GM12878 (cell line): ENCODE results near the gene TPK1. TPM values are rescaled to one million over a fixed set of nuclear protein-coding genes. Genes with fewer than 3 reads are reported as not detected.

Experiments used
- ATAC-seq: fragments of 200-7000 bp; cut with Tn5 transposase; 3 replicates; pipeline ENCODE4 v1.9.1; 2020; ENCODE audit warnings: mild to moderate bottlenecking, moderate library complexity
- BruUV-seq: library from RNA; stranded (reverse); fragments of 400-500 nt; replicated peaks from 2 replicates; lab custom pipeline; 2021; lab: Mats Ljungman, UMichigan
- CTCF ChIA-PET: fragments of 300-600 bp; sonication (Branson Sonifier 250); formaldehyde crosslinking; extraction: SDS; loops from one replicate; lab custom pipeline; 2021; ENCODE audit warnings: inconsistent platforms; lab: Yijun Ruan, JAX
- POLR2A ChIA-PET: fragments of 350-600 bp; formaldehyde crosslinking; extraction: SDS; loops from one replicate; lab custom pipeline; 2021; ENCODE audit warnings: inconsistent platforms; lab: Charles Lee
- RAD21 ChIA-PET: fragments of 300-600 bp; sonication (Branson Sonifier 250); formaldehyde crosslinking; loops from one replicate; lab custom pipeline; 2023; ENCODE audit warnings: antibody characterized with exemption; ENCODE audit not compliant: unreplicated experiment; lab: Charles Lee
- SMC1A ChIA-PET: fragments of 300-600 bp; sonication (Branson Sonifier 250); formaldehyde crosslinking; loops from one replicate; lab custom pipeline; 2023; ENCODE audit not compliant: unreplicated experiment, uncharacterized antibody; lab: Charles Lee
- DNase-seq: peaks from one replicate; pipeline ENCODE4 v3.0.0-alpha.2; 2011; ENCODE audit warnings: low read depth, low spot score
- FAIRE-seq: peaks from 3 replicates; lab custom pipeline; 2011; peaks lifted over from hg19 to GRCh38; lab: Jason Lieb, UNC
- H2AFZ ChIP-seq: 2 replicates; pipeline ENCODE4 v1.6.0; 2011; ENCODE audit warnings: low read depth, low read length, control low read depth; ENCODE audit not compliant: control insufficient read depth
- H3K27ac ChIP-seq: 2 replicates; pipeline ENCODE4 v1.5.1; 2011; ENCODE audit warnings: control low read depth; ENCODE audit not compliant: control insufficient read depth, insufficient read depth
- H3K27me3 ChIP-seq, 2 experiments: replicated peaks in 1 of 2; 2 replicates each; pipeline versions ENCODE4 v1.6.0 to v1.6.1; 2011; ENCODE audit warnings: low read length in 1 of 2; ENCODE audit not compliant: control insufficient read depth in 2 of 2, insufficient read depth in 2 of 2
- H3K36me3 ChIP-seq, 2 experiments: 2 replicates each; pipeline ENCODE4 v1.5.1; 2011; ENCODE audit warnings: low read length in 1 of 2; ENCODE audit not compliant: control insufficient read depth in 2 of 2, insufficient read depth in 2 of 2
- H3K4me1 ChIP-seq: 2 replicates; pipeline ENCODE4 v1.6.1; 2011; ENCODE audit warnings: mild to moderate bottlenecking, low read length, moderate library complexity, mixed read lengths; ENCODE audit not compliant: control insufficient read depth, insufficient read depth
- H3K4me2 ChIP-seq: 2 replicates; pipeline ENCODE4 v1.6.0; 2011; ENCODE audit warnings: control low read depth; ENCODE audit not compliant: control insufficient read depth, insufficient read depth
- H3K4me3 ChIP-seq: fragments of 200-600 bp; sonication (generic); 2 replicates; pipeline ENCODE4 v1.5.1; 2016
- H3K79me2 ChIP-seq: 2 replicates; pipeline ENCODE4 v1.6.0; 2011; ENCODE audit warnings: low read length; ENCODE audit not compliant: control insufficient read depth, insufficient read depth
- H3K9ac ChIP-seq: 2 replicates; pipeline ENCODE4 v1.8.0; 2011; ENCODE audit warnings: low read length, control low read depth, mixed read lengths; ENCODE audit not compliant: control insufficient read depth, insufficient read depth
- H3K9me3 ChIP-seq: replicated peaks from 3 replicates; pipeline ENCODE4 v1.5.1; 2011; ENCODE audit warnings: mild to moderate bottlenecking, low read length; ENCODE audit not compliant: control insufficient read depth, insufficient read depth
- H4K20me1 ChIP-seq: 2 replicates; pipeline ENCODE4 v1.6.0; 2011; ENCODE audit not compliant: control insufficient read depth, insufficient read depth
- CEBPZ ChIP-seq: fragments of 150-350 bp; IDR thresholded peaks from 2 replicates; pipeline ENCODE4 v1.6.1; 2016; ENCODE audit warnings: low read depth, low read length
- CHD1 ChIP-seq: IDR thresholded peaks from 2 replicates; pipeline ENCODE4 v1.6.1; 2012; ENCODE audit warnings: low read depth, low read length, improper control_type of control experiment
- NR2C1 ChIP-seq: fragments of 450-650 bp; IDR thresholded peaks from 2 replicates; pipeline ENCODE4 v1.6.1; 2017; ENCODE audit warnings: antibody characterized with exemption, mild to moderate bottlenecking, moderate library complexity
- WGBS: methylation state at CpG from one replicate; pipeline ENCODE4 v1.1.6; 2016; ENCODE audit warnings: low lambda C conversion rate; ENCODE audit not compliant: insufficient replicate concordance, insufficient coverage; ENCODE audit errors: missing lambda C conversion rate; 5-methylcytosine and 5-hydroxymethylcytosine counted together
- in situ Hi-C: fragments of 300-500 bp; cut with MboI; formaldehyde crosslinking; loops from 9 replicates; pipeline ENCODE4 v1.14.3; 2018; ENCODE audit warnings: mixed read lengths
- intact Hi-C: fragments of 100-400 bp; cut with micrococcal nuclease; formaldehyde crosslinking; loops from one replicate; pipeline ENCODE4 v1.14.2; 2022; ENCODE audit not compliant: unreplicated experiment
- polyA plus RNA-seq, 11 experiments: library from polyadenylated mRNA; depleted of rRNA in 4 of 11; unstranded in 6 of 11; stranded (reverse) in 5 of 11; fragments of >200 nt; fragmentation: Nextera tagmentation in 4 of 11; fragmentation: Illumina TruSeq in 1 of 11; extraction: Ambion mirVana in 4 of 11; extraction: Trizol in 1 of 11; gene quantifications; 1 replicate in 1 of 11; 2 replicates in 10 of 11; pipeline versions ENCODE4 v1.2.1 to v1.2.3, GENCODE V29; 2011 to 2016; ENCODE audit warnings: inconsistent platforms in 2 of 11, missing spikeins in 2 of 11, low read depth in 1 of 11
- total RNA-seq, 4 experiments: library from RNA; depleted of rRNA in 3 of 4; stranded (reverse); fragments of >200 nt in 3 of 4; fragmentation: Illumina TruSeq in 1 of 4; extraction: Trizol in 1 of 4; gene quantifications; 2 replicates each; pipeline versions ENCODE4 v1.2.1 to v1.2.3, GENCODE V29; 2013 to 2021

The TPK1 gene
- total and polyA plus RNA-seq, 10 of the 15 experiments (the other 5 are each of a cell fraction or from before 2014, with no cell fraction given): 7.1 to 19.0 (median 9.3) TPM

- no peaks in the 10 kb centered on the region for H4K20me1 ChIP-seq
- POLR2A ChIA-PET: no interaction called here
- RAD21 ChIA-PET: interaction anchor here (0.9 kb wide), 1 partner anchor 17 kb away, joined by 5 read pairs; no protein-coding TSS in a partner anchor
- no peak for TF ChIP-seq NR2C1
- TF ChIP-seq CHD1: no peak
- TF ChIP-seq CEBPZ: no peak
- BruUV-seq: no TSS peak
- H3K4me2 ChIP-seq: no peak overlapping the region
- in situ Hi-C loops (no loop called here), intact Hi-C loops (loop anchor here (10.0 kb wide), 1 partner anchor 524 kb away; no protein-coding TSS in a partner anchor)
- 71% methylated on average over 6 of the region's 6 CpGs for WGBS
- H3K9me3 ChIP-seq: no peaks in the 10 kb centered on the region
- H3K27ac ChIP-seq: no peak overlapping the region
- DNase-seq: no peak
- SMC1A ChIA-PET: no interaction called here
- H3K4me3 ChIP-seq: no peak overlapping the region
- H3K4me1 ChIP-seq: peaks cover 9% of the 10 kb centered on the region
- H3K27me3 ChIP-seq: no peaks in the 10 kb centered on the region
- CTCF ChIA-PET: no interaction called here
- H3K79me2 ChIP-seq: no peaks in the 10 kb centered on the region
- no peak for ATAC-seq
- no peak for FAIRE-seq
- no peak overlapping the region for H2AFZ ChIP-seq
- H3K36me3 ChIP-seq: no peaks in the 10 kb centered on the region
- no peak overlapping the region for H3K9ac ChIP-seq
Observed at GRCh38 chr7:144510621-144511020, 325.2 kb downstream of the TPK1 start.
